ENCODE results near the gene MKRN3.

Gene MKRN3

DNA sequence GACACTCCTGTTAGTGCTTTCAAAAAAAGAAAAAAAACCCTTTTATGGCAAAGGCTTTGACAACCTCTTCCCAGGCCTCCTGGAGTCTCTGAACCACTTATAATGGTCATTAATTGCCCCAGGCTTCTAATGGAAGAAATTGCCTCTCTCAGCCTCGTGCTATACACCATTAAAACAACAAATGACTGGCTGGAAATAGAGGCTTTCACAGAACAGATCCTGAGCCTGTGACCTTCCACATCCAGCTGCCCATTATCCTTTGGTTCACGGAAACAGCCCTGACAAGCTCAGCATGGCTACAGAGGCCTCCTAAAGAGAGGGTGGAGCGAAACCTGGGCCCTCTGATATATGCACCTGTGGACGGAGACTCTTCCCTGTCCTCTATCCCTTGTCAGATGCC is 26.8 kb upstream of the MKRN3 start:
- TF ChIP-seq, protein P1, sequence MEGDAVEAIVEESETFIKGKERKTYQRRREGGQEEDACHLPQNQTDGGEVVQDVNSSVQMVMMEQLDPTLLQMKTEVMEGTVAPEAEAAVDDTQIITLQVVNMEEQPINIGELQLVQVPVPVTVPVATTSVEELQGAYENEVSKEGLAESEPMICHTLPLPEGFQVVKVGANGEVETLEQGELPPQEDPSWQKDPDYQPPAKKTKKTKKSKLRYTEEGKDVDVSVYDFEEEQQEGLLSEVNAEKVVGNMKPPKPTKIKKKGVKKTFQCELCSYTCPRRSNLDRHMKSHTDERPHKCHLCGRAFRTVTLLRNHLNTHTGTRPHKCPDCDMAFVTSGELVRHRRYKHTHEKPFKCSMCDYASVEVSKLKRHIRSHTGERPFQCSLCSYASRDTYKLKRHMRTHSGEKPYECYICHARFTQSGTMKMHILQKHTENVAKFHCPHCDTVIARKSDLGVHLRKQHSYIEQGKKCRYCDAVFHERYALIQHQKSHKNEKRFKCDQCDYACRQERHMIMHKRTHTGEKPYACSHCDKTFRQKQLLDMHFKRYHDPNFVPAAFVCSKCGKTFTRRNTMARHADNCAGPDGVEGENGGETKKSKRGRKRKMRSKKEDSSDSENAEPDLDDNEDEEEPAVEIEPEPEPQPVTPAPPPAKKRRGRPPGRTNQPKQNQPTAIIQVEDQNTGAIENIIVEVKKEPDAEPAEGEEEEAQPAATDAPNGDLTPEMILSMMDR (IDR thresholded peaks at IDR 0.05; ENCODE audit: extremely low read depth, missing control alignments): no peak
- DNase-seq (ENCODE audit: low spot score): no peak

DNA sequence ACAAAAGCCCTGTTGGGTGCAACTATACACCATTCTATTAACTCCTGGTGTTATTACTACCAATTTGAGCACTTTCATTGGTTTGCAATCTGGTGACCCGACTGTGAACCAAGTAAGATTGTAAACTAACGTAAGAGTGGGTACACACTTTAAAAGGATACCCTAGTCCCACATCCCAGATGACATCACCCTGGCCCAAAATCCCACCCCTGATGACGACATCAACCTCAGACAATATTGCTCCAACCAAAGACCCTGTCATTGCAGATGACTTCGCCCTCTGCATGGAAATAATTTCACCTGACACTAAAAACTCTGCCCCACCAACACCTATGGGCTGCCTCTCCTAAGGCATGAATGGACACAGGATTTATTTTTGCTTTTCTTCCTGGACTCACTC is 25.6 kb upstream of the MKRN3 start:
- no peak for DNase-seq (ENCODE audit: low spot score)
- TF ChIP-seq, protein P1 (IDR thresholded peaks at IDR 0.05; ENCODE audit: extremely low read depth, missing control alignments): no peak

DNA sequence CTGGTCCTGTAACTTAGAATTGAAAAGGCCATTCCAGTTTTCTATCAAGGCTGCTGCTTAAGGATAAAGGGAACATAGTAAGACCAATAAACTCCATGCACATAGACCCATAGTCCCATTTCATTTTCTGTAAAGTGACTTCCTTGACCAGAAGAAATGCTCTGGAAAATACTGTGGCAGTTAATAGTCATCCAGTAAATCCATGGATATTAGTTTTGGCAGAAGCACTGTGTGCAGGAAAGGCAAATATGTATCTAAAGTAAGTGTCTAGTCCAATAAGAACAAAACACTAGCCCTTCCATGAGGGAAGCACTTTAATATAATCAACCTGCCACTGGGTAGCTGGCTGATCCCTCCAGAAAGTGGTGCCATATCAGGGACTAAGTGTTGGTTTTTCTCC is 19.3 kb upstream of the MKRN3 start:
- DNase-seq (ENCODE audit: low spot score): no peak
- TF ChIP-seq, protein P1 (IDR thresholded peaks at IDR 0.05; ENCODE audit: extremely low read depth, missing control alignments): no peak

DNA sequence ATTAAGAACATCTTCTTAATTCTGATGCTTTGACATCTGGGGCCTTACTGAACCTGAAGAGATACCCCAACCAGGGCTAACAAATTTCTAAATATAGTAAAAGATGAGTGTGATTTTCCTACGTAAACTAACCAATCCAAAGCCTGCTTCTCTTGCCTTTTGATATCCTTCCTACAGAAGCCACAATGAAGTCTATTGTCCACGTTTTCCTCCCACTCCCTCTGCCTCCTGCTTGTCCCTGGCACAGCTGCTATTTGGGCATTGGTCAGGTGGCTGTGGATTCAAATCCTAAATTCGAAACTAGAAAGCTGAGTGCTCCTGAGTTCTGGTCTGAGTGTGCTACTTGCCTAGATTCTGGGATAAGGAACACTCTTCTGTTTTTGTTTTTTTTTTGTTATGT is 17.4 kb upstream of the MKRN3 start:
- DNase-seq (ENCODE audit: low spot score): no peak
- TF ChIP-seq, protein P1 (IDR thresholded peaks at IDR 0.05; ENCODE audit: extremely low read depth, missing control alignments): no peak

DNA sequence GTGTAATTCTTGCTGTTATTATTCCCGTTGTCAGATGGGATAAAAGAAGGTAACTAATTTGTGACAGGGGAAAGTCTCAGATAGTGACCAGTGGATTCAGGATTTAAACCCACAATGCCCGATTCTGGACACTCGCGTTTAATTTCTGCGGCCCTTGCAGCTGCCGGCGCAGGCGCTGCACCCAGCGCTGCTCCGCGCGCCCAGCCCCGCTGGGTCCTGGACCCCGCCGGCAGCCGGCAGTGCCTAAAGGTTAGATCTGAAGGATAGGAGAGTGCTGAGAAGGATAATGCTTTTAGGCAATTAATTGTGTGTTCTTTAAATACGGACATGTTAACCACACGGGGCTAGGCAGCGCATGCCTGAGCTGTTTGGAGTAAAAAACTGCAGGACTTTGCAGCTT is 3.6 kb upstream of the MKRN3 start:
- TF ChIP-seq, protein P1 (IDR thresholded peaks at IDR 0.05; ENCODE audit: extremely low read depth, missing control alignments): no peak
- no peak for DNase-seq (ENCODE audit: low spot score)

DNA sequence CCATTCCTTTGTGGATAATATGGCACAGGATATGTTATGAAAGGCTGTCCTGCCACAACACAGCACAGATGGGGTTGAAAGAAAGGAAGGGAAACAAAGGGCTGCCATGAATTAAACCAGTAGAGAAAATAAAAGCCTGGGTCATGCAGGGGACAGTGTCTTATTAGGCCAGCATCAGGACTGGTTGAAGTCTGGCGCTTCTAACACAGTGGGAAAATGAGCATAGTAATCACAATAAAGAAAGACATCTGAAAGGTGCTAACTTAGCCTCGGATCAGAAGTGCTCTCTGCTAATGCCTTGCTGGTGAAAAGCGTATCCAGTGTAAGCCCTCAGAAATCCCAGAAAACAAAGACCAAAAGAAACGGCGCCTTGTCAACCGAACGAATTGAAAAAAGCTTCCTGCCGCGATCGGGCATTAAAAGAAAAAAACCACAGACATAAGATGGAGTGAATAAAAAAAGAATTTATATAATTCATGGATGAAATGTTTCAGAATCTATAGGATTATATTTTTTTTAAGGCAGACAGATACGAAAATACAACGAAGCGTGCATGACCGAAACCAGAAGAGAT is 566 bp upstream of the MKRN3 start:
- no peak for DNase-seq (ENCODE audit: low spot score)
- TF ChIP-seq, protein P1 (IDR thresholded peaks at IDR 0.05; ENCODE audit: extremely low read depth, missing control alignments): no peak

DNA sequence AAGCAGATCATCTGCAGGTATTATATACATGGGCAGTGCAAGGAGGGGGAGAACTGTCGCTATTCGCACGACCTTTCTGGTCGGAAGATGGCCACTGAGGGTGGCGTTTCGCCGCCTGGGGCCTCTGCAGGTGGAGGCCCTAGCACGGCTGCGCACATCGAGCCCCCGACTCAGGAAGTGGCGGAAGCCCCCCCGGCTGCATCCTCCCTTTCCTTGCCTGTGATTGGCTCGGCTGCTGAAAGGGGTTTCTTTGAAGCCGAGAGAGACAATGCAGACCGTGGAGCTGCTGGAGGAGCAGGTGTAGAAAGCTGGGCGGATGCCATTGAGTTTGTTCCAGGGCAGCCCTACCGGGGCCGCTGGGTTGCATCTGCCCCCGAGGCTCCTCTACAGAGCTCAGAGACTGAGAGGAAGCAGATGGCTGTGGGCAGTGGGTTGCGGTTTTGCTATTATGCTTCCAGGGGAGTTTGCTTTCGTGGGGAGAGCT is 639 bp downstream of the MKRN3 start:
- no peak for DNase-seq (ENCODE audit: low spot score)
- TF ChIP-seq, protein P1 (IDR thresholded peaks at IDR 0.05; ENCODE audit: extremely low read depth, missing control alignments): no peak

Data from GM20000 (cell line).